NCI-H2107 treated with DMSO at 0.1 percent for 48 hours (cell line): ENCODE results near the gene IGF1R.

Source experiments
- DNase-seq: peaks from one replicate; lab custom pipeline; 2025; ENCODE audit not compliant: unreplicated experiment; lab: John Stamatoyannopoulos, UW

IGF1R gene

GRCh38 chr15:98773616-98774015, 125.3 kb downstream of the IGF1R start:
- DNase-seq: no peak

- no peak for DNase-seq
Measured at GRCh38 chr15:98774756-98775497, 126.6 kb downstream of the IGF1R start.

- no peak for DNase-seq
Measured at GRCh38 chr15:98775498-98776230, 127.3 kb downstream of the IGF1R start.

- peak; percentile 70 for DNase-seq
Measured at GRCh38 chr15:98776607-98777281, 128.4 kb downstream of the IGF1R start.

- DNase-seq: no peak
Measured at GRCh38 chr15:98777426-98777825, 129.1 kb downstream of the IGF1R start.

- no peak for DNase-seq
Measured at GRCh38 chr15:98778263-98778959, 130.1 kb downstream of the IGF1R start.

- no peak for DNase-seq
Measured at GRCh38 chr15:98778960-98779359, 130.6 kb downstream of the IGF1R start.

- DNase-seq: peak; percentile 38
Measured at GRCh38 chr15:98779463-98780071, 131.2 kb downstream of the IGF1R start.

- no peak for DNase-seq
Measured at GRCh38 chr15:98781838-98782237, 133.5 kb downstream of the IGF1R start.

GRCh38 chr15:98782801-98783200, 134.5 kb downstream of the IGF1R start:
- no peak for DNase-seq

GRCh38 chr15:98785431-98785806, 137.1 kb downstream of the IGF1R start:
- DNase-seq: no peak

- DNase-seq: peak; percentile 71
Measured at GRCh38 chr15:98785807-98786621, 137.7 kb downstream of the IGF1R start.

GRCh38 chr15:98786717-98787116, 138.4 kb downstream of the IGF1R start:
- DNase-seq: no peak

GRCh38 chr15:98787194-98787593, 138.9 kb downstream of the IGF1R start:
- DNase-seq: no peak

- DNase-seq: no peak
Measured at GRCh38 chr15:98787936-98788757, 139.8 kb downstream of the IGF1R start.

GRCh38 chr15:98789020-98789419, 140.7 kb downstream of the IGF1R start:
- no peak for DNase-seq

- no peak for DNase-seq
Measured at GRCh38 chr15:98790270-98790669, 141.9 kb downstream of the IGF1R start.

GRCh38 chr15:98791046-98791701, 142.8 kb downstream of the IGF1R start:
- no peak for DNase-seq

- no peak for DNase-seq
Measured at GRCh38 chr15:98792117-98792516, 143.8 kb downstream of the IGF1R start.
